ENCODE results near the gene PDE6G. TPM values are rescaled to one million over a fixed set of nuclear protein-coding genes. Genes with fewer than 3 reads are reported as not detected.

PDE6G gene
- total and polyA plus RNA-seq, 2 of the 13 experiments (the other 11 are each of a cell fraction or from before 2014, with no cell fraction given): 1.4 to 6.7 TPM

DNA sequence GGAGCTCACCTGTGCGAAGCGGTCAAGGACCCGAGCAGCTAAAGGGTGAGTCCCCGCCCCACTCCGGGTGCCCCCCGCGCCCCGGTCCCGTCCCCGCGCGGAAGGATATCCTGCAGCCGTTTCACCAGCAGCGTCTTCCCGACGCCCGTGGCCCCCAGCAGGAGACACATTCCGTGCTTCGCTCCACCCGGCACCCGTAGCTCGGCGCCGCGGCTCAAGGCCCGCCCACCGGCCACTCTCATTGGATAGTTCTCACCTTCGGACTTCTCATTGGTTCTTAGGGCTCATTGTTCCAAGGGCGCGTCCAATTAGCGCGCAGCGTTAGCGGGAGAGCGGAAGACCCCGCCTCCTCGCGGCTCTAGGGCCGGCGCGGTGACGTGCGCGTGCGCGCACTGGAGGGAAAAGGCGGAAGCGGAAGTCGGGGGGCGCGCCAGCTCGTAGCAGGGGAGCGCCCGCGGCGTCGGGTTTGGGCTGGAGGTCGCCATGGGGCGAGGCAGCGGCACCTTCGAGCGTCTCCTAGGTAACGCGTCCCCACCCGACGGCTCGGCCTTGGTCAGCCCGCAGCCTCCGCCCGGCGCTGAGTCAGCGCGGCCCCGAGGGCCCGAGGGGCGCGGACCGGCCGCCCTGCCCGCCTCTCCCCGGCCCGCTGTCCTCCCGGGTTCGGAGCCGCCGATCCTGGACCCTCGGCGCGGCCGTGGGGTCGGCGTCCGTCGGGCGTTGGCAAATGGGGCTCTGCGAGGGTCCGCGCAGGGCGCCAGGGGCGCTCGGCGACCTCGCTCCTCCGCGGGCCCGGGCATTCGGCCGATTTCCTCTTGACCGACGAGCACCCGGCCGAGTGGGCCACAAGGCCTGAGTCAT, 27.5 kb upstream of the PDE6G start, which contains the start of the genes ARL16 and HGS (continued):
- TF ChIP-seq IRF9 (CRISPR knock-in tag; IDR thresholded peaks at IDR 0.05; ENCODE audit: borderline replicate concordance) (no peak), HNRNPK (IDR thresholded peaks at IDR 0.05; ENCODE audit: low read depth, low read length, poor library complexity, severe bottlenecking) (no peak), PLSCR1 (CRISPR knock-in tag; IDR thresholded peaks at IDR 0.05; ENCODE audit: borderline replicate concordance) (no peak), ZNF777 (CRISPR knock-in tag; IDR thresholded peaks at IDR 0.05) (peak; percentile 97), HES4 (CRISPR knock-in tag; IDR thresholded peaks at IDR 0.05; ENCODE audit: borderline replicate concordance) (0 out of 2 replicates have a peak, but pooled peaks have one; percentile 39), CC2D1A (CRISPR knock-in tag; IDR thresholded peaks at IDR 0.05) (no peak), ZNF230 (CRISPR knock-in tag; IDR thresholded peaks at IDR 0.05) (peak; percentile 31), ISX (CRISPR knock-in tag; conservative IDR thresholded peaks at IDR 0.05) (0 out of 2 replicates have a peak, but pooled peaks have one; percentile 62), JARID2 (CRISPR knock-in tag; IDR thresholded peaks at IDR 0.05; ENCODE audit: insufficient replicate concordance) (peak; percentile 62), ZNF30 (CRISPR knock-in tag; IDR thresholded peaks at IDR 0.05) (no peak), HHEX (CRISPR knock-in tag; IDR thresholded peaks at IDR 0.05) (no peak), ZNF207 (IDR thresholded peaks at IDR 0.05; ENCODE audit: borderline replicate concordance) (no peak), GTF2F1 (IDR thresholded peaks at IDR 0.05; ENCODE audit: low read length) (no peak), ZNF782 (CRISPR knock-in tag; IDR thresholded peaks at IDR 0.05; ENCODE audit: borderline replicate concordance) (peak; percentile 26; the same call in 1 of the 2 replicates), NR0B2 (CRISPR knock-in tag; IDR thresholded peaks at IDR 0.05) (0 out of 2 replicates have a peak, but pooled peaks have one; percentile 37), ZSCAN31 (CRISPR knock-in tag; IDR thresholded peaks at IDR 0.05; ENCODE audit: low read depth) (peak; percentile 83; the same call in 1 of the 2 replicates), ZNF614 (CRISPR knock-in tag; IDR thresholded peaks at IDR 0.05; ENCODE audit: borderline replicate concordance) (no peak; the same call in 1 of the 2 replicates), GABPB1 (CRISPR knock-in tag; IDR thresholded peaks at IDR 0.05) (peak; percentile 96), ZNF770 (CRISPR knock-in tag; IDR thresholded peaks at IDR 0.05) (no peak; the same call in 1 of the 2 replicates), ZSCAN25 (CRISPR knock-in tag; IDR thresholded peaks at IDR 0.05) (peak; percentile 69; the same call in 1 of the 2 replicates), CBFB (CRISPR knock-in tag; IDR thresholded peaks at IDR 0.05) (peak; percentile 85), ZFP1 (CRISPR knock-in tag; IDR thresholded peaks at IDR 0.05) (0 out of 2 replicates have a peak, but pooled peaks have one; percentile 39), JUNB (CRISPR knock-in tag; IDR thresholded peaks at IDR 0.05; ENCODE audit: borderline replicate concordance) (no peak)
- TF ChIP-seq, protein P1, sequence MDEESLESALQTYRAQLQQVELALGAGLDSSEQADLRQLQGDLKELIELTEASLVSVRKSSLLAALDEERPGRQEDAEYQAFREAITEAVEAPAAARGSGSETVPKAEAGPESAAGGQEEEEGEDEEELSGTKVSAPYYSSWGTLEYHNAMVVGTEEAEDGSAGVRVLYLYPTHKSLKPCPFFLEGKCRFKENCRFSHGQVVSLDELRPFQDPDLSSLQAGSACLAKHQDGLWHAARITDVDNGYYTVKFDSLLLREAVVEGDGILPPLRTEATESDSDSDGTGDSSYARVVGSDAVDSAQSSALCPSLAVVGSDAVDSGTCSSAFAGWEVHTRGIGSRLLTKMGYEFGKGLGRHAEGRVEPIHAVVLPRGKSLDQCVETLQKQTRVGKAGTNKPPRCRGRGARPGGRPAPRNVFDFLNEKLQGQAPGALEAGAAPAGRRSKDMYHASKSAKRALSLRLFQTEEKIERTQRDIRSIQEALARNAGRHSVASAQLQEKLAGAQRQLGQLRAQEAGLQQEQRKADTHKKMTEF (CRISPR knock-in tag; IDR thresholded peaks at IDR 0.05): peak; percentile 93
